GM23248 (cell line): ENCODE results near the gene MBOAT1.

Experiments
- EZH2 ChIP-seq: fragments of 200-600 bp; sonication (generic); IDR thresholded peaks from 2 replicates; pipeline ENCODE4 v1.6.1; 2018; ENCODE audit warnings: antibody characterized with exemption, mild to moderate bottlenecking; ENCODE audit not compliant: insufficient read depth, poor library complexity, severe bottlenecking
- EZH2phosphoT487 ChIP-seq: fragments of 200-600 bp; sonication (generic); IDR thresholded peaks from 2 replicates; pipeline ENCODE4 v1.6.1; 2018; ENCODE audit warnings: antibody characterized with exemption, moderate library complexity, mild to moderate bottlenecking, low read depth; ENCODE audit not compliant: insufficient read depth

- TF ChIP-seq EZH2 (no peak), EZH2phosphoT487 (no peak)
Observed at GRCh38 chr6:20235041-20235440, 22.8 kb upstream of the MBOAT1 start.
